Activated T-helper 17 cell treated with anti-CD3 and anti-CD28 coated beads, Interleukin-2, amount 50 U/mL, for 72 hours (primary cell): Measurements from ENCODE around the gene NAXD. TPM values are rescaled to one million over a fixed set of nuclear protein-coding genes. Genes with fewer than 3 reads are reported as not detected.

Experiments
- ATAC-seq: fragments of 150-1000 bp; cut with Tn5 transposase; replicated peaks from 2 replicates; pipeline ENCODE4 v1.10.0; 2021; ENCODE audit warnings: mild to moderate bottlenecking, moderate library complexity
- H3K27ac Mint-ChIP-seq: one replicate; pipeline ENCODE4 v1.8.0; 2022; ENCODE audit warnings: mixed read lengths
- H3K27me3 Mint-ChIP-seq: one replicate; pipeline ENCODE4 v1.8.0; 2022; ENCODE audit warnings: mixed read lengths
- H3K36me3 Mint-ChIP-seq: one replicate; pipeline ENCODE4 v1.8.0; 2022; ENCODE audit warnings: low read depth, mild to moderate bottlenecking, mixed read lengths
- H3K4me1 Mint-ChIP-seq: one replicate; pipeline ENCODE4 v1.8.0; 2022; ENCODE audit warnings: mixed read lengths
- H3K4me3 Mint-ChIP-seq: one replicate; pipeline ENCODE4 v1.8.0; 2022; ENCODE audit warnings: mild to moderate bottlenecking, mixed read lengths
- H3K9me3 Mint-ChIP-seq: one replicate; pipeline ENCODE4 v1.8.0; 2022; ENCODE audit warnings: mixed read lengths
- total RNA-seq, 2 donors: library from RNA; stranded (reverse); gene quantifications; one replicate each; pipeline ENCODE4 v1.2.3, GENCODE V29; 2022

Gene NAXD
- total RNA-seq, 2 donors from 2014 or later, result 22.7 to 23.8 TPM

DNA sequence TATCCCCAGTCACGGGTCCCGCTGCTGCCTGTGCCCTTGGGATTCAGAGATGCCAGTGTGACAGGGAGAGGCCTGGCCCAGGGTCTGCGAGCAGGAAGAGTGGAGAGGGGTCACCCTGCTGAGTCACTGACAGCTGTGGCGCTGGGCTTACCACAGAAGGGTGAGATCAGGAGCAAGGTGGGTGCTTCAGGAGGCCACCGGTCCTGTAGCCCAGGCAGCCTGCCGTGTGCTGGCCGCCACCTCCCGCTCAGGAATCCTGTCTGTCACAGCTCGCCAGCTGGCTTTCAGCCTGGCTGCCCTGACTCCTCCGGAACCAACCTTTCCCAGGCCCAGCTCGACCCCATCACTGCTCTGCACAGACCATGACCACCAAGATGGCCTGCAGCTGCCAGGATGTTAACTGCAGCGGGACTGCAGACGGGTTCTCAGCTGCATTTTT, 25.3 kb downstream of the NAXD start:
- peak overlapping the region; percentile 61 for H3K27ac Mint-ChIP-seq
- peaks cover 79% of the 10 kb centered on the region for H3K36me3 Mint-ChIP-seq
- no peaks in the 10 kb centered on the region for H3K4me1 Mint-ChIP-seq
- H3K9me3 Mint-ChIP-seq, result no peaks in the 10 kb centered on the region
- ATAC-seq, result no peak
- no peak overlapping the region for H3K4me3 Mint-ChIP-seq
- no peaks in the 10 kb centered on the region for H3K27me3 Mint-ChIP-seq

DNA sequence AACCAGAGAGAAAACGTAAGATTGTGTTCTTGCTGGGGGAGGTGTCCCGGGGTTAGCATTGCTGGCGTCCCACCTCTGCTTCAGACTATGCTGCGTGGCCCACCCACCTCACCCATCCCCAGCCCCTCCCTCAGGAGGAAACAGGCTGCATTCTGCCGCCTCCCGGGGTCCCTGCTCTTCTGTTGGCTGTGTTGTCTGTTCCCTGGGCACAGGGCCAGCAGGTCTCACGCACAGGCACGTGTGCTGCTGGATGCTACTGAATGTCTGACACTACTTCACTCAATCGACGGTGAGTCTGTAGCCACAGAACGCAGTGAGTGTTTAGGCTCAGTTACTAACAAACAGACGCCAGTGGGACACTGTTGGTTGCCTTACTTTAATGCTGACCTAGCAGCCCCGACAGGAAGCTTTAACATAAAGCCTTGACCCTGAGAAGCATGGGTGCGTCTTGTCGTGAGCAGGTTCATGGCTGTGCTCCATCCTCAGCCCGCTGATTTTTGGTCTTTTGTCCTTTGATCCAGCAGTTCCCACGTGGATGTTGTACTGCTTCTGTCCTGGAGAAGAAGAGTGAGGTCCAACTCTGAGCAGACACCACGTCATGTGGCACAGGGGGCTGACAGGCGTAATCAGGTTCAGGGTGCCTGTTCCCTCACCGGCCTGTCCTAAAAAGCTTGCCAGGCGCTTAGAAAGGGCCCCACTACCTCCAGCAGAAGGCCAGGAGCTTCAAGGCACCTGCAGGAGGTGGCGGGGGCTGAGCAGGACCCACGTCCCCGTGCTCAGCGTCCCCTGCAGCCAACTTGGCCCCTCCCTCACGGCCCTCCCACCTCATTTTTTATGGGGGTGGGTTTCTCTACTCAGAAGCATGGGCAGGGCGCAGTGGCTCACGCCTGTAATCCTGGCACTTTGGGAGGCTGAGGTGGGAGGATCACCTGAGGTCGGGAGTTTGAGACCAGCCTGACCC, 26.0 kb downstream of the NAXD start:
- Mint-ChIP-seq H3K27ac (no peak overlapping the region), H3K4me3 (no peak overlapping the region)
- no peak for ATAC-seq

DNA sequence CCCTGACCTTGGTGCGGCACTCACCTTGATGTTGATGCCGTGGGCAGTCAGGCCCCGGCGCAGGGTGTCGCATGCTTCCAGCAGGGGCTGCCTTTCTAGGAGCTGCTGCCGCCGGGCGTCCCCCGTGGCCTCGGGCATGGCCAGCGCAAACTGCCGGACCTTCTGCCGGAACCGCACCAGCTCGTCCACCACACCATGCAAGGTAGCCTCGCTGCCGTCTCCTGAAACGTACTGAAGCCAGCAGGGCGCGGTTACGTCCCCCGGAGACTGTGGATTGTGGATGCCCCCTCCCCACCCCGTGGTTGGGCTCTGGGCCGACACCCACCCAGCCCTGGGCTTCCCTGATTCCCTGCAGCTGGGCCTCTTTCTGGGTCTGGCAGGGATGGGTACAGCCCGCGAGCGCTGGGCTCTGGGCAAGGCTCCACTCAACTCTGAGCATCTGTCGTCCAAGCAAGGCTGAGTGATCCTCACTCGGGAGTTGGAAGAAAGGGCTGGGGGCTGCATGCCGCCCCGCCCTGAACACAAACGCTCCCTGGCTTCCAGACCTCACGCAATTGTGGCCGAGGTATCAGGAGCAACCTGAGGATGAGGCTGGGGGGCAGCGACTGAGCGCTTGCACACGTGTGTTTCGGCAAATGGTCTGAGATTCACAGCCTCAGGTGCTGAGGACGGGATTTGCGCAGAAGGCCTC, 27.1 kb downstream of the NAXD start:
- no peak for ATAC-seq
- no peaks in the 10 kb centered on the region for H3K4me1 Mint-ChIP-seq
- no peak overlapping the region for H3K4me3 Mint-ChIP-seq
- H3K9me3 Mint-ChIP-seq, result no peaks in the 10 kb centered on the region
- peaks cover 61% of the 10 kb centered on the region for H3K36me3 Mint-ChIP-seq
- no peak overlapping the region for H3K27ac Mint-ChIP-seq
- H3K27me3 Mint-ChIP-seq, result no peaks in the 10 kb centered on the region

More for the DNA sequence above, 26.0 kb downstream of the NAXD start:
- H3K4me1 Mint-ChIP-seq, result no peaks in the 10 kb centered on the region
- no peaks in the 10 kb centered on the region for H3K9me3 Mint-ChIP-seq
- H3K27me3 Mint-ChIP-seq, result no peaks in the 10 kb centered on the region
- H3K36me3 Mint-ChIP-seq, result peaks cover 72% of the 10 kb centered on the region

DNA sequence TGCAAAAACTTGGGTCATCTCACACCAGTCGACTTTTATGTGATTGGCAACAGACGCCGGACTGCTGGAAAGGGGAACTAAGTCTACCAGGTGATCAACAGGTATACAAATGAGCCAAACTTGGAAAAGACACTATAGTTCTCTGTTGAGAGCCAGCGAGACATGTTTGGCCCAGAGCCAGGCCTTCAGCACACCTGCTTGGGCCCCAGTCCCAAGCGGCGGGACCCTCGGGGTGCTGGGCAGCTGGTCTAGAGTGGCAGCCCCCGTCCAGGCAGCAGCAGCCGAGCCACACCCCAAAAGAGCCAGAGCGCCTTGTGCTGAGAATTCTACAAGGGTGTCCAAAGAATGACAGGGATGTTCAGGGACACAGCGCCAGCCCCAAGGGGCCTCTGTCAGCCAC, 28.0 kb downstream of the NAXD start:
- no peaks in the 10 kb centered on the region for H3K9me3 Mint-ChIP-seq
- no peaks in the 10 kb centered on the region for H3K27me3 Mint-ChIP-seq
- H3K4me1 Mint-ChIP-seq, result no peaks in the 10 kb centered on the region
- no peak overlapping the region for H3K4me3 Mint-ChIP-seq
- H3K36me3 Mint-ChIP-seq, result peaks cover 58% of the 10 kb centered on the region
- ATAC-seq, result no peak
- H3K27ac Mint-ChIP-seq, result no peak overlapping the region

DNA sequence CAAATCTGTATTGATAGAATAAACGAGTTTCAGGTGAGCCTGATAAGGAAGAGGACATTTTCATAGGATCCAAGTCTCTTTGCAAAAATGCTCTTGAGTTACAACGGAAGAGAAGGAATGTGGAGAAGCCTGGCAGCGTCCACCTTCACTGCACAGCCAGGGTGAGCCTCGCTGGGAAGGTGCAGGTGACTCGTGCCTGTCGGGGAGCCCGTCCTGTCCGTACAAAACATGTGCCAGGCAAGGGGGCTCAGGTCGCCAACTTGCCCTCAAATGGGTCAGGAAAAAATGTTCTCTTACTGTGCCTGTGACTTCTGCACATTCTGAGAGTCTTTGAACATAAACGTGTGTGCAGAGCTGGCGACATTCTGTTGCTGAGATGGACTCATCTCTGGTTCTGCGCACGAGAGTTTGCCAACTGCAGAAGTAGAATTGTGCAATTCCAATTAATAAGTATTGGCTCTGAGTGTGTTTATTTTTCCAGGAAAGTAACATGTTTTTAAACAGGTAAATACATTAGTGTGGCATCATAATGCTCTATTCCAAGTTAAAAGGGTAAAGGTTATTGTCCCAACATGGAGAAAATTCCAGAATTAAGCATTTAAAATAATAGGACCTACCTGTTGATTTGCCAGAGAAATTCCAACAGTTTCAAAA, 28.6 kb downstream of the NAXD start:
- H3K4me1 Mint-ChIP-seq, result no peaks in the 10 kb centered on the region
- peaks cover 58% of the 10 kb centered on the region for H3K36me3 Mint-ChIP-seq
- no peak overlapping the region for H3K4me3 Mint-ChIP-seq
- no peaks in the 10 kb centered on the region for H3K27me3 Mint-ChIP-seq
- no peak overlapping the region for H3K27ac Mint-ChIP-seq
- no peaks in the 10 kb centered on the region for H3K9me3 Mint-ChIP-seq
- no peak for ATAC-seq

DNA sequence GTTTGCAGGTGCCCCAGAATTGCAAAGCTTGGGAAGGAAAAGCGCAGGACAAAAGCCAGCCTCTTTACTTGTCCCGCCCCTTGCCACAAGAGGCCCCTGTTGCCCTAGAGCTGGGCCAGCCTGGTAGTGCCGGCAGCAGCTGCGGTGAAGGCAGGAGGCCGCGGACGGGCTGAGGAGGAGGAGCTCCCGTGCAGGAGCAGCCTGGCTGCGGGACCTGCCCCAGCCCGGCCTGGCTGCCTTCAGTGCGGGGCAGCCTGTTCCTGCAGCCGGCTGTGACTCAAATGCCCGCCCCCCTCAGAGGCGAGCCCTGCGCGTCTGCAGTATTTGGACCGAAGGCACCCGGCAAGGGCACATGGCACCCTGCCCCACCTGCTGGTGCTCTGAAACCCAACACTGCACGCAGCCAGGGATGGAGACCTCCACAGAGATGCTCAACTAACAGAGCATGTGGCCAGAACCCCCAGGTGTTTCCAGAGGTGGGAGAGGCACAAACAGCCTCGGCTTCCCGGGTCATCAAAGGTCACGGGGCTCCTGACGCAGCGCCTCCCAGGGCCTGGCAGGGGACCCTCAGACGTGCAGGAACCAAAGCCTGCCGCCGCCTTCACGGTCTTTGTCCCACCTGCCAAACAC, 29.7 kb downstream of the NAXD start:
- no peaks in the 10 kb centered on the region for H3K4me1 Mint-ChIP-seq

DNA sequence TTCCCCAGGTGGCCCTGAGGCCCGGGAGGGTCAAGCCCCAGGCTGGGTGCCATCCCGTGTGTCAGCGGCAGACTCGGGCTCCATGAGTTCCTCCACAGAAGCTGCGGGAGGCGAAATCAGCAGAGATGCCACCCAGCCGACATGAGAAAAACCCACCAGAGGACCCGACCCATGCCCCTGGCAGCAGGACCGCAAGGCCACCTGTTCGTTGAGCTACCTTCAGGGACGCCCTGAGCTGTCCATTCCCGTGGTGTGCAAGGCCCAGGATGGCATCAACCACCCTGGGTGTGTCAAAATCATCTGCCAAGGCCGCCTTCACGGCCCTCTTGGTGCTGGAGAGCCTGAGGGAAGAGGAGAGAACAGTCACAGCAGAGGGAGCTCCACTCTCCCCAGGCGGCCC, 30.4 kb downstream of the NAXD start:
- no peak for ATAC-seq
- H3K27ac Mint-ChIP-seq, result no peak overlapping the region
- no peaks in the 10 kb centered on the region for H3K27me3 Mint-ChIP-seq
- no peaks in the 10 kb centered on the region for H3K9me3 Mint-ChIP-seq
- H3K4me1 Mint-ChIP-seq, result no peaks in the 10 kb centered on the region
- peaks cover 55% of the 10 kb centered on the region for H3K36me3 Mint-ChIP-seq
- no peak overlapping the region for H3K4me3 Mint-ChIP-seq

More for the DNA sequence above, 29.7 kb downstream of the NAXD start:
- H3K27me3 Mint-ChIP-seq, result no peaks in the 10 kb centered on the region
- no peaks in the 10 kb centered on the region for H3K9me3 Mint-ChIP-seq
- no peak overlapping the region for H3K4me3 Mint-ChIP-seq
- H3K36me3 Mint-ChIP-seq, result peaks cover 55% of the 10 kb centered on the region
- no peak overlapping the region for H3K27ac Mint-ChIP-seq
- peak; percentile 85 for ATAC-seq

DNA sequence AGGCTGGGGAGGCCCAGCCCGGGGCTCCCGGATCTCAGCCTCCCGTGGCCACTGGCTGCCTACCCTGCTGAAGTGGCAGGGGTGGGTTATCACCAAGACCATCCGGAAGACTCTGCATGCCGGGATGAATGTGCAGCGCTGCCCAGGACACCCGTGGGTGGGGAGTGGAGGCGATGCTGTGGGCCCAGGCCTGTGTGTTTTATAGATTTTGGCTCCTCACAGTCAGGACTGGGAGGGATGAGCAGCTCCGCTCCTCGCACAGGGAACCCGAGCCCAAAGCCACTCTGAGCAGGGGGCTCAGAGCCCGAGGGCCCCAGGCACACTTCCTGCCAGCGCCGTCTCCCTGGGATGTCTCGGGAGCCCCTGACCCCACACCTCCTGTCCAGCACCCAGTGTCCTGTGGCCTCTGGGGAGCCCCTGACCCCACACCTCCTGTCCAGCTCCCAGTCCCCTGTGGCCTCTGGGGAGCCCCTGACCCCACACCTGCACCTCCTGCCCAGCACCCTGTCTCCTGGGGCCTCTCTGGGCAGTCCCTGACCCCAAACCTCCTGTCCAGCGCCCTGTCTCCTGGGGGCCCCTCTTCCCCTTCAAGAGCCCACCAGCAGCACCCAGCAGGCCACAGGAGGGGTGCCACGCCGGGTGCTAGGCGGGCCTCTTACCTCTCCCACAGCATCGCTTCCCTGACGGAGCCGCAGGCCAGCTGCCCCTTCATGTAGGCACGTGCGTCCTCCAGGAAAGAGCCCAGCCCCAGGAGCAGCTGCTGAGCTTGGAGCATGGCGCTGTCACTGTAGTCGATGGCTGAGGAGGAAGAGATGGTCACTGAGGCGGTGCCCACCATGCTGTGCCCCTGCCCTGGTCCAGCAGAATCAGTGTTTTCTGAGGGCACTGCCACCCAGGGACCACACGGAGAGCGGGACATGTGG, 31.4 kb downstream of the NAXD start:
- no peaks in the 10 kb centered on the region for H3K27me3 Mint-ChIP-seq
- H3K4me1 Mint-ChIP-seq, result no peaks in the 10 kb centered on the region
- no peak overlapping the region for H3K27ac Mint-ChIP-seq
- H3K36me3 Mint-ChIP-seq, result peaks cover 54% of the 10 kb centered on the region
- H3K9me3 Mint-ChIP-seq, result no peaks in the 10 kb centered on the region
- no peak overlapping the region for H3K4me3 Mint-ChIP-seq
- no peak for ATAC-seq

DNA sequence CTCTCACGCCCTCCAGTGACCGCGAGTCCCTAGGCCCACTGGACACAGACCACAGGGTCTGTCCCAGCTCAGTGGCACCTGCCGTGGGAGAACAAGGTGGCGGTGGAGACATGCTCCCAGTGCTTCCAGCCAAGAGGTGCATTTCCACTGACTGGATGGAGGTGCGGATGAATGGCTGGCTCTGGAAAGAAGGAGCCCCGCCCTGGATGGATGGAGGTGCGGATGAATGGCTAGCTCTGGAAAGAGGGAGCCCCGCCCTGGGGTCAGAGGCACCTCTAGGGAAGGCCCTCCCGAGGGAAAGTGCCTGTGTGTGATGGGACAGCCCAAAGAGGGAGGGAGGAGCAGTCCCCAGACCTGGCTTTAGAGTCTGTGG, 32.0 kb downstream of the NAXD start:
- Mint-ChIP-seq H3K4me3 (no peak overlapping the region), H3K27ac (no peak overlapping the region), H3K4me1 (no peaks in the 10 kb centered on the region), H3K36me3 (peaks cover 51% of the 10 kb centered on the region), H3K9me3 (no peaks in the 10 kb centered on the region), H3K27me3 (no peaks in the 10 kb centered on the region)
- ATAC-seq, result no peak

DNA sequence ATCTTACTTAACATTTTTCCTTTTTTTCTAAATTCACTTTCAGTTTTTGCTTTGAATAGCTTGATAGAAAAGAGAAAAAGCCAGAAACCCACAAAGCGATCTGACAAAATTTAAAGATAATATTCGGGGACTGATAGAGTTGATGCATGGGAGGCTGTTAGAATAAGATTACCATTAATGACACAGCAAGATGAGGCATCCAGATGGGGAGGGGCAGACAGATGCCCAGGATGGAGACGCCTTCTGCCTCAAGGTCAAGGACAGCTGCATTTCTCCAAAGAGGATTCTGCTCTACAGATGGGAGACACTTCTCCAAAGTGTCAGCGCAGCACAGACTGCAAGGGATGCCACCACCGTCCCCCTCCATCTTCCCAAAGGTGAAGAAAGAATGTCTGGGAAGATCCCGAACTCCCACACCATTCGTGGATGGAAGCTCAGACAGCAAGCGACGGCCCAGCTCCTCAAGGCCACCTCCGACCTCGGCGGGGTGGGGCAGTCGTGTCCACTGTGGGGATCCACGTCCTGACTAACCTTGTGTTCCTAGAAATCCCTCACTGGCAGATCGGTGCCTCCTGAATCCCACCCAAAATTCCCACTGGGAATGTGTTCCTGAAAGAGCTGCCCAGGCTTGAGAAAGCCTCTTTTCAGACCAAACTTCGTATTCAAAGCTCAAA, 32.9 kb downstream of the NAXD start:
- ATAC-seq, result no peak
- Mint-ChIP-seq H3K27ac (no peak overlapping the region), H3K36me3 (peaks cover 45% of the 10 kb centered on the region), H3K4me1 (no peaks in the 10 kb centered on the region), H3K9me3 (no peaks in the 10 kb centered on the region), H3K4me3 (no peak overlapping the region), H3K27me3 (no peaks in the 10 kb centered on the region)

DNA sequence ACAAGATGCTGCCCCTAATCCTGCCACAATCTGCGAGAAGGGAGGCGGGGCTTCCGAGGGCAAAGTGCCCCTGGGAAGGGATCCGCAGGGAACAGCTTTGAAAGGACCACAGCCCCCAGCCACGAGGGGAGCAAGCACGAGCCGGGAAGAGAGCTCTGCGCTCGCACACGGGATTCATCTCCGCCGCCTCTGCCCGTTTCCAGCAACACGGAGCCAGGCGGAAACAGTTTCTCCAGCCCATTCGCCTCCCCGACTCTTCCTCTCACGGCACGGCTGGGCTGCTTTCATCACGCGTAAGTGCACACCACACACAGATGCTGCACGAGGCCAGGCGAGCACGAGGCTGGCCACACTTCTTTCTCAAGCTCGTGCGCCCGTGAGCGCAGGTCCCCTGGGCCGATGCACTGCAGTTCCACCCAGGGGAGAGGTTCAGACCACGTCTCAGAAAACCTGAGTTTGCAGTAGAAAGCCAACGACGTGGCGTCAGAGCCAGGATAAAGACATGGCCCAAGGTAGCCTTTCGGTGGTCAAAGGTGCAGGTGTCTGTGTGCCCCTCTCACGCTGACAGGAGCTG, 33.6 kb downstream of the NAXD start:
- Mint-ChIP-seq H3K4me3 (no peak overlapping the region), H3K4me1 (no peaks in the 10 kb centered on the region), H3K27ac (no peak overlapping the region), H3K9me3 (no peaks in the 10 kb centered on the region), H3K27me3 (no peaks in the 10 kb centered on the region), H3K36me3 (peaks cover 45% of the 10 kb centered on the region)
- ATAC-seq, result no peak

DNA sequence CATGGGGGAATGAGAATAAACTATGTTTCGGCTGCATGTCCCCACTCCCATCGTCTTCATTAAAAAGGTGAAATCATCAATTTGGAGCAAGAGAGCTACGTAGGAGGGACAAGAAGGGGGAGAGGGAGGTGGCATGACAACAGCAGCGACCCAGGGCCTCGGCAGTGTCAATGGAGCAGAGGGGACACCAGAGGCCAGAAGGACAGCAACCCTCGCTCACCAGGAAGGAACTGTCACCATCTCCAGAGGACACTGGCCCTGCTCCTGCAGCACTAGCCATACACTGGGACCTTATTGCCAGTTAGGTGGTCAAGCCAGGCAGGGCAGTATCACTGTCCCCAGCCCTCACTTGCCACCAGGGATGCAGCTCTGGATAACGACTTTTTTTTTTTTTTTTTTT, 34.2 kb downstream of the NAXD start:
- Mint-ChIP-seq H3K4me3 (no peak overlapping the region), H3K27me3 (no peaks in the 10 kb centered on the region), H3K36me3 (peaks cover 46% of the 10 kb centered on the region), H3K27ac (no peak overlapping the region), H3K9me3 (no peaks in the 10 kb centered on the region), H3K4me1 (no peaks in the 10 kb centered on the region)
- ATAC-seq, result no peak

DNA sequence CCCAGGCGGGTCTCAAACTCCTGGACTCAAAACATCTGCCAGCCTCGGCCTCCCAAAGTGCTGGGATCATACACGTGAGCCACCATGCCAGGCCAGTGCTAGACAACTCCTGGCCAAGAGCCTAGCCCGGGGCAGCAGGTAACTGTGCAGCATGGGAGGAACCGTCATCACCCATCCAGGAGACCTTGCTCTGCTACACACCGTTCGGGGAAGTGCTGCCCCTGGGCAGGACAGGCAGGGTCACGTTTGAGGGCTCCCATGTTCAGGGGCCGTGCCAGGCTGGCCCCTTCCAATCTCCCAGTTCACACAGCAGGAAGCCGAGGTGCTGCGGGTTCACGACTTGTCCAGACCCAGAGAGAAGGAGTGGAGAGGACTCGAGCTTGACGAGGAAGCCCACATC, 35.1 kb downstream of the NAXD start:
- no peak for ATAC-seq
- Mint-ChIP-seq H3K9me3 (no peaks in the 10 kb centered on the region), H3K27ac (no peak overlapping the region), H3K4me1 (no peaks in the 10 kb centered on the region), H3K27me3 (no peaks in the 10 kb centered on the region), H3K4me3 (no peak overlapping the region), H3K36me3 (peaks cover 54% of the 10 kb centered on the region)
